SU-DHL-6 (cell line): ENCODE data around the gene TLDC2.

ENCODE experiments used
- EZH2phosphoT487 ChIP-seq: fragments of 200-600 bp; sonication (generic), shearing (Covaris generic); conservative IDR thresholded peaks from 2 replicates; pipeline ENCODE4 v1.6.1; 2018; ENCODE audit warnings: mild to moderate bottlenecking, antibody characterized with exemption, low read length, moderate library complexity, mixed read lengths
- TF ChIP-seq, protein P1 (sequence below): fragments of 200-600 bp; sonication (generic); IDR thresholded peaks from one replicate; pipeline ENCODE4 v1.5.1; 2017; ENCODE audit warnings: antibody characterized with exemption, mild to moderate bottlenecking, low read length, moderate library complexity; ENCODE audit not compliant: insufficient read depth, poor library complexity, severe bottlenecking

DNA sequence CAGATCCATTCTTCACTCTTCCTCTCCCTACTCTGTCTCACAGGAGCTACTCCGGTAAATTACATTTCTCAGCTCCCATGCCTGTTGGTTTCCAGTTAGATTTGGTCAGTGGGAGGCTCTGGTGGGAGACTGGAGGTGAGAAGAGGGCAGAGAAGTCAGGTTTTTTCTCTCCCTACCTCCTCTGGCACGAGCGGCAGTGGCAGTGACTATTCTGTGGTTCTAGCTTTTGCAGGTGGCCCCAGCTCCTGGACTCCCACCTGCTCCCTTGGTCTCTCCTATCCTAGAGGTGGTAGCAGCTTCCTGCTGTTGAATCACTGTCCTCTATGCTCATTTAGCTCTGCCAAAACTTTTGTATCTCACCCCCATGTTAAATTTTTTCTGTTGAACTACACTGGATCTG is 17.9 kb downstream of the TLDC2 start:
- TF ChIP-seq, protein P1, sequence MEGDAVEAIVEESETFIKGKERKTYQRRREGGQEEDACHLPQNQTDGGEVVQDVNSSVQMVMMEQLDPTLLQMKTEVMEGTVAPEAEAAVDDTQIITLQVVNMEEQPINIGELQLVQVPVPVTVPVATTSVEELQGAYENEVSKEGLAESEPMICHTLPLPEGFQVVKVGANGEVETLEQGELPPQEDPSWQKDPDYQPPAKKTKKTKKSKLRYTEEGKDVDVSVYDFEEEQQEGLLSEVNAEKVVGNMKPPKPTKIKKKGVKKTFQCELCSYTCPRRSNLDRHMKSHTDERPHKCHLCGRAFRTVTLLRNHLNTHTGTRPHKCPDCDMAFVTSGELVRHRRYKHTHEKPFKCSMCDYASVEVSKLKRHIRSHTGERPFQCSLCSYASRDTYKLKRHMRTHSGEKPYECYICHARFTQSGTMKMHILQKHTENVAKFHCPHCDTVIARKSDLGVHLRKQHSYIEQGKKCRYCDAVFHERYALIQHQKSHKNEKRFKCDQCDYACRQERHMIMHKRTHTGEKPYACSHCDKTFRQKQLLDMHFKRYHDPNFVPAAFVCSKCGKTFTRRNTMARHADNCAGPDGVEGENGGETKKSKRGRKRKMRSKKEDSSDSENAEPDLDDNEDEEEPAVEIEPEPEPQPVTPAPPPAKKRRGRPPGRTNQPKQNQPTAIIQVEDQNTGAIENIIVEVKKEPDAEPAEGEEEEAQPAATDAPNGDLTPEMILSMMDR = no peak
- TF ChIP-seq EZH2phosphoT487 = no peak
